IMR-90 (cell line): ENCODE measurements around the gene TMX2. TPM values are rescaled to one million over a fixed set of nuclear protein-coding genes. Genes with fewer than 3 reads are reported as not detected.

Experiments used
- ATAC-seq: fragments of 200-7000 bp; cut with Tn5 transposase; 2 replicates; pipeline ENCODE4 v1.9.1; 2020; ENCODE audit warnings: low read depth, mild to moderate bottlenecking, moderate library complexity
- BruUV-seq: library from RNA; stranded (reverse); fragments of 400-500 nt; replicated peaks from 2 replicates; lab custom pipeline; 2021; lab: Mats Ljungman, UMichigan
- CTCF ChIA-PET: fragments of 300-600 bp; formaldehyde crosslinking; extraction: SDS; loops from one replicate; lab custom pipeline; 2021; ENCODE audit warnings: antibody characterized with exemption; lab: Yijun Ruan, JAX
- POLR2A ChIA-PET: fragments of 300-600 bp; sonication (Branson Sonifier 250); formaldehyde crosslinking; loops from one replicate; lab custom pipeline; 2022; ENCODE audit warnings: antibody characterized with exemption; ENCODE audit not compliant: unreplicated experiment; lab: Charles Lee
- DNase-seq: peaks from one replicate; pipeline ENCODE4 v3.0.0; 2013
- H2AFZ ChIP-seq: replicated peaks from 2 replicates; pipeline ENCODE3; 2013; ENCODE audit warnings: low read length, mild to moderate bottlenecking; ENCODE audit not compliant: poor library complexity
- H2AK5ac ChIP-seq: 2 replicates; pipeline ENCODE4 v1.6.1; 2013; ENCODE audit warnings: low read depth, low read length, inconsistent platforms
- H2AK9ac ChIP-seq: replicated peaks from 2 replicates; pipeline ENCODE3; 2013; ENCODE audit warnings: mild to moderate bottlenecking, low read depth, low read length, moderate library complexity; ENCODE audit not compliant: poor library complexity
- H2BK120ac ChIP-seq: 2 replicates; pipeline ENCODE4 v1.6.1; 2013; ENCODE audit warnings: low read depth, low read length, inconsistent platforms
- H2BK15ac ChIP-seq: 3 replicates; pipeline ENCODE4 v1.6.1; 2013; ENCODE audit warnings: low read depth, low read length, inconsistent platforms
- H2BK20ac ChIP-seq: 2 replicates; pipeline ENCODE4 v1.6.1; 2013; ENCODE audit warnings: low read depth, mild to moderate bottlenecking, inconsistent platforms, low read length, moderate library complexity
- H2BK5ac ChIP-seq: 2 replicates; pipeline ENCODE4 v1.6.1; 2013; ENCODE audit warnings: mild to moderate bottlenecking, low read depth, low read length, inconsistent platforms; ENCODE audit not compliant: poor library complexity, severe bottlenecking
- H3K14ac ChIP-seq: replicated peaks from 2 replicates; pipeline ENCODE4 v1.6.1; 2013; ENCODE audit warnings: low read depth, low read length, inconsistent platforms
- H3K18ac ChIP-seq: 2 replicates; pipeline ENCODE4 v1.6.1; 2013; ENCODE audit warnings: low read depth, low read length, control low read depth
- H3K23ac ChIP-seq: 2 replicates; pipeline ENCODE4 v1.6.1; 2013; ENCODE audit warnings: low read depth, low read length, inconsistent platforms
- H3K27ac ChIP-seq: 2 replicates; pipeline ENCODE4 v1.5.1; 2013; ENCODE audit warnings: mild to moderate bottlenecking, control low read depth, low read length; ENCODE audit not compliant: insufficient read depth
- H3K27me3 ChIP-seq: 2 replicates; pipeline ENCODE4 v1.6.1; 2013; ENCODE audit warnings: low read length; ENCODE audit not compliant: control insufficient read depth, insufficient read depth
- H3K36me3 ChIP-seq: 2 replicates; pipeline ENCODE4 v1.6.1; 2013; ENCODE audit warnings: low read length, mixed read lengths; ENCODE audit not compliant: control insufficient read depth, insufficient read depth
- H3K4ac ChIP-seq: 2 replicates; pipeline ENCODE4 v1.6.1; 2013; ENCODE audit warnings: low read depth, low read length, inconsistent platforms
- H3K4me1 ChIP-seq: 2 replicates; pipeline ENCODE4 v1.6.1; 2013; ENCODE audit warnings: low read length, mixed read lengths; ENCODE audit not compliant: control insufficient read depth, insufficient read depth
- H3K4me2 ChIP-seq: 2 replicates; pipeline ENCODE4 v1.6.1; 2013; ENCODE audit warnings: low read depth, mild to moderate bottlenecking, control low read depth, low read length, moderate library complexity
- H3K4me3 ChIP-seq: 2 replicates; pipeline ENCODE4 v1.5.1; 2013; ENCODE audit warnings: low read depth, mild to moderate bottlenecking, control low read depth, low read length, moderate library complexity; ENCODE audit not compliant: insufficient read depth
- H3K56ac ChIP-seq: 2 replicates; pipeline ENCODE4 v1.6.1; 2013; ENCODE audit warnings: low read length, inconsistent platforms; ENCODE audit not compliant: insufficient read depth; ENCODE audit errors: extremely low read depth
- H3K79me1 ChIP-seq, 2 experiments: 2 replicates each; pipeline ENCODE4 v1.6.1; 2013; ENCODE audit warnings: low read length in 2 of 2, inconsistent platforms in 1 of 2, low read depth in 1 of 2
- H3K9ac ChIP-seq: 2 replicates; pipeline ENCODE4 v1.6.1; 2013; ENCODE audit warnings: low read depth, low read length, control low read depth
- H3K9me1 ChIP-seq: 2 replicates; pipeline ENCODE4 v1.6.1; 2013; ENCODE audit warnings: low read length, inconsistent platforms; ENCODE audit not compliant: insufficient read depth
- H3K9me3 ChIP-seq: 2 replicates; pipeline ENCODE4 v1.6.1; 2013; ENCODE audit warnings: low read length; ENCODE audit not compliant: control insufficient read depth, insufficient read depth
- H4K20me1 ChIP-seq: 2 replicates; pipeline ENCODE4 v1.6.1; 2013; ENCODE audit warnings: low read length, inconsistent platforms; ENCODE audit not compliant: insufficient read depth
- H4K5ac ChIP-seq: 2 replicates; pipeline ENCODE4 v1.6.1; 2013; ENCODE audit warnings: mild to moderate bottlenecking, low read depth, low read length, control low read depth
- H4K8ac ChIP-seq, 2 experiments: 2 replicates each; pipeline ENCODE4 v1.6.1; 2013; ENCODE audit warnings: low read depth in 2 of 2, low read length in 2 of 2, control low read depth in 1 of 2, inconsistent platforms in 1 of 2
- H4K91ac ChIP-seq: 2 replicates; pipeline ENCODE4 v1.6.1; 2013; ENCODE audit warnings: low read depth, low read length, inconsistent platforms; ENCODE audit not compliant: insufficient read depth
- BHLHE40 ChIP-seq: fragments of 150-350 bp; IDR thresholded peaks from 2 replicates; pipeline ENCODE4 v1.6.1; 2016; ENCODE audit warnings: mild to moderate bottlenecking, low read depth, low read length
- CEBPB ChIP-seq: IDR thresholded peaks from 2 replicates; pipeline ENCODE4 v1.6.1; 2012; ENCODE audit warnings: low read depth, low read length, improper control_type of control experiment
- FOS ChIP-seq: fragments of 150-350 bp; IDR thresholded peaks from 2 replicates; pipeline ENCODE4 v1.6.1; 2016; ENCODE audit warnings: low read depth, low read length
- MAFK ChIP-seq: IDR thresholded peaks from 2 replicates; pipeline ENCODE4 v1.6.1; 2012; ENCODE audit warnings: low read depth, low read length, improper control_type of control experiment
- MAZ ChIP-seq: IDR thresholded peaks from 2 replicates; pipeline ENCODE4 v1.6.1; 2012; ENCODE audit warnings: low read depth, mild to moderate bottlenecking, low read length, improper control_type of control experiment, moderate library complexity, borderline replicate concordance
- MXI1 ChIP-seq: IDR thresholded peaks from 2 replicates; pipeline ENCODE4 v1.6.1; 2012; ENCODE audit warnings: low read depth, mild to moderate bottlenecking, low read length, moderate library complexity, borderline replicate concordance
- NFE2L2 ChIP-seq: fragments of 150-350 bp; IDR thresholded peaks from 2 replicates; pipeline ENCODE4 v1.6.1; 2016; ENCODE audit warnings: low read depth, mild to moderate bottlenecking, low read length
- POLR2A ChIP-seq: IDR thresholded peaks from 2 replicates; pipeline ENCODE4 v1.6.1; 2012; ENCODE audit warnings: mild to moderate bottlenecking, low read depth, low read length
- RAD21 ChIP-seq: IDR thresholded peaks from 2 replicates; pipeline ENCODE4 v1.6.1; 2012; ENCODE audit warnings: low read length, improper control_type of control experiment
- RCOR1 ChIP-seq: IDR thresholded peaks from 2 replicates; pipeline ENCODE4 v1.6.1; 2012; ENCODE audit warnings: mild to moderate bottlenecking, low read length, improper control_type of control experiment; ENCODE audit not compliant: insufficient replicate concordance
- RFX5 ChIP-seq: IDR thresholded peaks from 2 replicates; pipeline ENCODE4 v1.8.0; 2012; ENCODE audit warnings: low read depth, mild to moderate bottlenecking, low read length, moderate library complexity
- SMC3 ChIP-seq: fragments of 150-350 bp; IDR thresholded peaks from 2 replicates; pipeline ENCODE4 v1.6.1; 2016; ENCODE audit warnings: low read depth, mild to moderate bottlenecking, antibody characterized with exemption, low read length, moderate library complexity
- WGBS, 2 experiments: methylation state at CpG; one replicate each; pipeline versions ENCODE4 v1.1.5 to v1.1.7; 2013; ENCODE audit warnings: missing lambda C conversion rate in 2 of 2; ENCODE audit not compliant: insufficient read length in 1 of 2; ENCODE audit errors: extremely low coverage in 2 of 2; 5-methylcytosine and 5-hydroxymethylcytosine counted together
- dilution Hi-C: fragments of 300-500 bp; cut with HindIII; formaldehyde crosslinking; loops from one replicate; pipeline ENCODE4 v1.14.3; 2018; ENCODE audit warnings: low sequenced_read_pairs; ENCODE audit not compliant: unreplicated experiment
- in situ Hi-C: fragments of 300-500 bp; cut with MboI; formaldehyde crosslinking; loops from 3 replicates; pipeline ENCODE4 v1.14.3; 2019; ENCODE audit warnings: low sequenced_read_pairs, inconsistent platforms, mixed read lengths
- intact Hi-C: fragments of 100-400 bp; cut with micrococcal nuclease; formaldehyde crosslinking; loops from 2 replicates; pipeline ENCODE4 v1.10.0; 2022
- polyA plus RNA-seq, 3 experiments: library from polyadenylated mRNA; depleted of rRNA; stranded (reverse); fragments of >200 nt; gene quantifications; 2 replicates each; pipeline ENCODE4 v1.2.3, GENCODE V29; 2012; ENCODE audit warnings: low replicate concordance in 1 of 3
- total RNA-seq: library from RNA; depleted of rRNA; stranded (reverse); fragments of >200 nt; gene quantifications from 2 replicates; pipeline ENCODE4 v1.2.3, GENCODE V29; 2012
- TF ChIP-seq, protein P1 (sequence below): fragments of 150-350 bp; IDR thresholded peaks from 2 replicates; pipeline ENCODE4 v1.6.1; 2016; ENCODE audit warnings: low read depth, mild to moderate bottlenecking, low read length, moderate library complexity, borderline replicate concordance
- TF ChIP-seq, protein P2 (sequence below): conservative IDR thresholded peaks from 2 replicates; pipeline ENCODE4 v1.5.1; 2012; ENCODE audit warnings: mild to moderate bottlenecking, low read depth, low read length, improper control_type of control experiment
- TF ChIP-seq, protein P3 (sequence below): fragments of 150-350 bp; IDR thresholded peaks from 2 replicates; pipeline ENCODE4 v1.6.1; 2017; ENCODE audit warnings: mild to moderate bottlenecking, antibody characterized with exemption, low read length, low read depth

The TMX2 gene
- total and polyA plus RNA-seq, 2 of the 4 experiments (the other 2 are of a cell fraction), result 60.3 to 103 TPM

DNA sequence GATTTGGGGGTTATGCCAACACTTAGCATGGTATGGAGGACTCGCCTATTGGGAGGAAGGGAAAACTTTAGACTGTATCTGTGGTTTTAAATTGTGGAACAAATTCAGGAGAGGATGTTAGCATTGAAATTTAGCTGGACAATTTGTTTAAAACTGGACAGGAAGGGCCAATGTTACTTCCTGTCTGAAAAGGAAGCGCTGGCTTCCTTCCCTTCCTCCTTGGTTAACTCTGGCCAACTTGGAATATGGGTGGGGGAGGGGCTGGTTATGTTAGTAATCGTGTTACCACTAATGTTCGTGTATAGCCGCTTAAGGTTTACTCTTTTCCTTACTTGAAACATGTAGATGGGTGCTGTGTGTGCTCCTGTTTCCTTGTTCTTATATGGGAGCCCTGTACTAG is 63.1 kb downstream of the TMX2 start:
- 0 out of 2 replicates have a peak overlapping the region, but pooled peaks have one; percentile 11 for H2AK5ac ChIP-seq
- peak overlapping the region; percentile 32 for H2BK5ac ChIP-seq
- no peak overlapping the region for H3K9ac ChIP-seq
- H3K14ac ChIP-seq, result peak overlapping the region; percentile 46
- ChIA-PET CTCF (no interaction called here), POLR2A (interaction anchor here (0.6 kb wide), 2 partner anchors 13 to 406 kb away, joined by 3 to 7 read pairs; no protein-coding TSS in a partner anchor)
- ATAC-seq (no peak), DNase-seq (no peak)
- H3K27ac ChIP-seq, result no peak overlapping the region; the same call in 1 of the 2 replicates
- no peaks in the 10 kb centered on the region; the same call in none of the 2 replicates for H3K36me3 ChIP-seq
- dilution Hi-C loops, result no loop called here
- TF ChIP-seq MAZ (no peak), CEBPB (no peak), NFE2L2 (no peak), RFX5 (no peak), MAFK (no peak), SMC3 (no peak), BHLHE40 (no peak), RCOR1 (no peak), FOS (no peak), POLR2A (no peak), MXI1 (no peak), RAD21 (no peak)
- TF ChIP-seq, protein P1, sequence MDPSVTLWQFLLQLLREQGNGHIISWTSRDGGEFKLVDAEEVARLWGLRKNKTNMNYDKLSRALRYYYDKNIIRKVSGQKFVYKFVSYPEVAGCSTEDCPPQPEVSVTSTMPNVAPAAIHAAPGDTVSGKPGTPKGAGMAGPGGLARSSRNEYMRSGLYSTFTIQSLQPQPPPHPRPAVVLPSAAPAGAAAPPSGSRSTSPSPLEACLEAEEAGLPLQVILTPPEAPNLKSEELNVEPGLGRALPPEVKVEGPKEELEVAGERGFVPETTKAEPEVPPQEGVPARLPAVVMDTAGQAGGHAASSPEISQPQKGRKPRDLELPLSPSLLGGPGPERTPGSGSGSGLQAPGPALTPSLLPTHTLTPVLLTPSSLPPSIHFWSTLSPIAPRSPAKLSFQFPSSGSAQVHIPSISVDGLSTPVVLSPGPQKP, result no peak
- TF ChIP-seq, protein P2, sequence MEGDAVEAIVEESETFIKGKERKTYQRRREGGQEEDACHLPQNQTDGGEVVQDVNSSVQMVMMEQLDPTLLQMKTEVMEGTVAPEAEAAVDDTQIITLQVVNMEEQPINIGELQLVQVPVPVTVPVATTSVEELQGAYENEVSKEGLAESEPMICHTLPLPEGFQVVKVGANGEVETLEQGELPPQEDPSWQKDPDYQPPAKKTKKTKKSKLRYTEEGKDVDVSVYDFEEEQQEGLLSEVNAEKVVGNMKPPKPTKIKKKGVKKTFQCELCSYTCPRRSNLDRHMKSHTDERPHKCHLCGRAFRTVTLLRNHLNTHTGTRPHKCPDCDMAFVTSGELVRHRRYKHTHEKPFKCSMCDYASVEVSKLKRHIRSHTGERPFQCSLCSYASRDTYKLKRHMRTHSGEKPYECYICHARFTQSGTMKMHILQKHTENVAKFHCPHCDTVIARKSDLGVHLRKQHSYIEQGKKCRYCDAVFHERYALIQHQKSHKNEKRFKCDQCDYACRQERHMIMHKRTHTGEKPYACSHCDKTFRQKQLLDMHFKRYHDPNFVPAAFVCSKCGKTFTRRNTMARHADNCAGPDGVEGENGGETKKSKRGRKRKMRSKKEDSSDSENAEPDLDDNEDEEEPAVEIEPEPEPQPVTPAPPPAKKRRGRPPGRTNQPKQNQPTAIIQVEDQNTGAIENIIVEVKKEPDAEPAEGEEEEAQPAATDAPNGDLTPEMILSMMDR, result no peak
- TF ChIP-seq, protein P3, sequence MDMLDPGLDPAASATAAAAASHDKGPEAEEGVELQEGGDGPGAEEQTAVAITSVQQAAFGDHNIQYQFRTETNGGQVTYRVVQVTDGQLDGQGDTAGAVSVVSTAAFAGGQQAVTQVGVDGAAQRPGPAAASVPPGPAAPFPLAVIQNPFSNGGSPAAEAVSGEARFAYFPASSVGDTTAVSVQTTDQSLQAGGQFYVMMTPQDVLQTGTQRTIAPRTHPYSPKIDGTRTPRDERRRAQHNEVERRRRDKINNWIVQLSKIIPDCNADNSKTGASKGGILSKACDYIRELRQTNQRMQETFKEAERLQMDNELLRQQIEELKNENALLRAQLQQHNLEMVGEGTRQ, result no peak
- H4K8ac ChIP-seq, result no peak overlapping the region
- H3K23ac ChIP-seq, result 0 out of 2 replicates have a peak overlapping the region, but pooled peaks have one; percentile 55
- no peak overlapping the region for H2BK120ac ChIP-seq
- H3K9me3 ChIP-seq, result no peaks in the 10 kb centered on the region
- no peak overlapping the region for H4K5ac ChIP-seq
- H2AFZ ChIP-seq, result no peak overlapping the region
- no peak overlapping the region for H2BK15ac ChIP-seq
- H3K4me3 ChIP-seq, result no peak overlapping the region; the same call in 1 of the 2 replicates
- no peak overlapping the region for H4K91ac ChIP-seq
- no peak overlapping the region for H3K4ac ChIP-seq
- no peak overlapping the region for H3K56ac ChIP-seq
- intact Hi-C loops, result no loop called here
- H2BK20ac ChIP-seq, result no peak overlapping the region
- WGBS, 2 experiments, result no CpG with 5 or more reads among the region's 5 CpGs
- peak overlapping the region; percentile 79 for H3K4me2 ChIP-seq
- no peaks in the 10 kb centered on the region for H3K27me3 ChIP-seq
- BruUV-seq, result no TSS peak
- peaks cover 33% of the 10 kb centered on the region for H3K4me1 ChIP-seq
- H3K9me1 ChIP-seq, result peaks cover 18% of the 10 kb centered on the region
- peaks cover 100% of the 10 kb centered on the region for H4K20me1 ChIP-seq
- H3K79me1 ChIP-seq, result peaks cover 12 to 78% of the 10 kb centered on the region in 2 experiments; a peak in 3 of 4 replicates
- no peak overlapping the region for H2AK9ac ChIP-seq
- H3K18ac ChIP-seq, result no peak overlapping the region; the same call in 1 of the 2 replicates
- in situ Hi-C loops, result no loop called here
